HepG2 (cell line): ENCODE data around the gene IFT27.

Experiments
- ARNT ChIP-seq: fragments of 450-650 bp; IDR thresholded peaks from 2 replicates; pipeline ENCODE4 v1.6.1; 2017
- EZH2 ChIP-seq: conservative IDR thresholded peaks from 2 replicates; pipeline ENCODE4 v1.6.1; 2012; ENCODE audit warnings: mild to moderate bottlenecking, low read depth, low read length, moderate library complexity
- KDM1A ChIP-seq: IDR thresholded peaks from 2 replicates; pipeline ENCODE4 v1.6.1; 2016; ENCODE audit warnings: missing compliant biosample characterization
- ZFYVE20 ChIP-seq: sonication (generic); formaldehyde crosslinking; IDR thresholded peaks from 2 replicates; pipeline ENCODE4 v1.8.0; 2023; ENCODE audit warnings: low read depth, mild to moderate bottlenecking, moderate library complexity, missing genetic modification reagents, borderline replicate concordance
- TF ChIP-seq, protein P1 (sequence below): sonication (generic); formaldehyde crosslinking; IDR thresholded peaks from 2 replicates; pipeline ENCODE4 v1.9.0; 2021; ENCODE audit warnings: missing genetic modification reagents, borderline replicate concordance
- TF ChIP-seq, protein P2 (sequence below): sonication (generic); formaldehyde crosslinking; IDR thresholded peaks from 2 replicates; pipeline ENCODE4 v1.4.0; 2020; ENCODE audit warnings: missing genetic modification reagents, mild to moderate bottlenecking, borderline replicate concordance
- TF ChIP-seq, protein P3 (sequence below): sonication (generic); formaldehyde crosslinking; IDR thresholded peaks from 2 replicates; pipeline ENCODE4 v1.4.0; 2020; ENCODE audit warnings: missing genetic modification reagents
- TF ChIP-seq, protein P4 (sequence below): sonication (generic); formaldehyde crosslinking; IDR thresholded peaks from 2 replicates; pipeline ENCODE4 v1.5.0; 2020; ENCODE audit warnings: mild to moderate bottlenecking, missing genetic modification reagents
- TF ChIP-seq, protein P5 (sequence below): sonication (generic); formaldehyde crosslinking; IDR thresholded peaks from 2 replicates; pipeline ENCODE4 v1.5.0; 2020; ENCODE audit warnings: missing genetic modification reagents, mild to moderate bottlenecking, borderline replicate concordance

DNA sequence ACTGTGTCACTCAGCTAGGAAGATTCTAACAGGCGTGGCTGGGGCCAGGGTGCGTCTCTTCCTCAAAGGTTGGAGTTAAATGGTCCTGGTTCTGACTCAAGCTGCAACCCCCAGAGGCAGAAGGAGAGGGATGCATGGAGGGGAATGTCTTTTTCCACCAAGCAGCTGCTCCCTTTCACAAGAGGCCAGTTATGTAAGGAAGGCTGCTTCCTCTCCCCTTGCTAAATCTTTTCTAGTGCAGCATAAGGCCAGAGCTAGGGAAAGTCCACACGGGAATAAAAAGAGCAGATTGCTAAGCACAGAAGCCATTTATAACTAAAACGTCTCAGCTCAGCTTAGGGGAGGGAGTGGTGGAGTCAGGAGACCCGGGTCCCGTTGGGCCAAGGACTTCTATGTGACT is 30.9 kb upstream of the IFT27 start:
- no peak for TF ChIP-seq ARNT
- no peak for TF ChIP-seq KDM1A (CRISPR knock-in tag)
- TF ChIP-seq ZFYVE20, result no peak
- TF ChIP-seq EZH2, result no peak
- TF ChIP-seq, protein P1, sequence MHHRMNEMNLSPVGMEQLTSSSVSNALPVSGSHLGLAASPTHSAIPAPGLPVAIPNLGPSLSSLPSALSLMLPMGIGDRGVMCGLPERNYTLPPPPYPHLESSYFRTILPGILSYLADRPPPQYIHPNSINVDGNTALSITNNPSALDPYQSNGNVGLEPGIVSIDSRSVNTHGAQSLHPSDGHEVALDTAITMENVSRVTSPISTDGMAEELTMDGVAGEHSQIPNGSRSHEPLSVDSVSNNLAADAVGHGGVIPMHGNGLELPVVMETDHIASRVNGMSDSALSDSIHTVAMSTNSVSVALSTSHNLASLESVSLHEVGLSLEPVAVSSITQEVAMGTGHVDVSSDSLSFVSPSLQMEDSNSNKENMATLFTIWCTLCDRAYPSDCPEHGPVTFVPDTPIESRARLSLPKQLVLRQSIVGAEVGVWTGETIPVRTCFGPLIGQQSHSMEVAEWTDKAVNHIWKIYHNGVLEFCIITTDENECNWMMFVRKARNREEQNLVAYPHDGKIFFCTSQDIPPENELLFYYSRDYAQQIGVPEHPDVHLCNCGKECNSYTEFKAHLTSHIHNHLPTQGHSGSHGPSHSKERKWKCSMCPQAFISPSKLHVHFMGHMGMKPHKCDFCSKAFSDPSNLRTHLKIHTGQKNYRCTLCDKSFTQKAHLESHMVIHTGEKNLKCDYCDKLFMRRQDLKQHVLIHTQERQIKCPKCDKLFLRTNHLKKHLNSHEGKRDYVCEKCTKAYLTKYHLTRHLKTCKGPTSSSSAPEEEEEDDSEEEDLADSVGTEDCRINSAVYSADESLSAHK (CRISPR knock-in tag), result no peak
- TF ChIP-seq, protein P2, sequence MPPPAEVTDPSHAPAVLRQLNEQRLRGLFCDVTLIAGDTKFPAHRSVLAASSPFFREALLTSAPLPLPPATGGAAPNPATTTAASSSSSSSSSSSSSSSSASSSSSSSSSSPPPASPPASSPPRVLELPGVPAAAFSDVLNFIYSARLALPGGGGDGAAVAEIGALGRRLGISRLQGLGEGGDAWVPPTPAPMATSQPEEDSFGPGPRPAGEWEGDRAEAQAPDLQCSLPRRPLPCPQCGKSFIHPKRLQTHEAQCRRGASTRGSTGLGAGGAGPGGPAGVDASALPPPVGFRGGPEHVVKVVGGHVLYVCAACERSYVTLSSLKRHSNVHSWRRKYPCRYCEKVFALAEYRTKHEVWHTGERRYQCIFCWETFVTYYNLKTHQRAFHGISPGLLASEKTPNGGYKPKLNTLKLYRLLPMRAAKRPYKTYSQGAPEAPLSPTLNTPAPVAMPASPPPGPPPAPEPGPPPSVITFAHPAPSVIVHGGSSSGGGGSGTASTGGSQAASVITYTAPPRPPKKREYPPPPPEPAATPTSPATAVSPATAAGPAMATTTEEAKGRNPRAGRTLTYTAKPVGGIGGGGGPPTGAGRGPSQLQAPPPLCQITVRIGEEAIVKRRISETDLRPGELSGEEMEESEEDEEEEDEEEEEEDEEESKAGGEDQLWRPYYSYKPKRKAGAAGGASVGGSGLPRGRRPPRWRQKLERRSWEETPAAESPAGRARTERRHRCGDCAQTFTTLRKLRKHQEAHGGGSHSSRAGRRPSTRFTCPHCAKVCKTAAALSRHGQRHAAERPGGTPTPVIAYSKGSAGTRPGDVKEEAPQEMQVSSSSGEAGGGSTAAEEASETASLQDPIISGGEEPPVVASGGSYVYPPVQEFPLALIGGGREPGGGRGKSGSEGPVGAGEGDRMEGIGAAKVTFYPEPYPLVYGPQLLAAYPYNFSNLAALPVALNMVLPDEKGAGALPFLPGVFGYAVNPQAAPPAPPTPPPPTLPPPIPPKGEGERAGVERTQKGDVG, result no peak
- TF ChIP-seq, protein P3, sequence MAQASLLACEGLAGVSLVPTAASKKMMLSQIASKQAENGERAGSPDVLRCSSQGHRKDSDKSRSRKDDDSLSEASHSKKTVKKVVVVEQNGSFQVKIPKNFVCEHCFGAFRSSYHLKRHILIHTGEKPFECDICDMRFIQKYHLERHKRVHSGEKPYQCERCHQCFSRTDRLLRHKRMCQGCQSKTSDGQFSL (CRISPR knock-in tag), result no peak
- TF ChIP-seq, protein P4, sequence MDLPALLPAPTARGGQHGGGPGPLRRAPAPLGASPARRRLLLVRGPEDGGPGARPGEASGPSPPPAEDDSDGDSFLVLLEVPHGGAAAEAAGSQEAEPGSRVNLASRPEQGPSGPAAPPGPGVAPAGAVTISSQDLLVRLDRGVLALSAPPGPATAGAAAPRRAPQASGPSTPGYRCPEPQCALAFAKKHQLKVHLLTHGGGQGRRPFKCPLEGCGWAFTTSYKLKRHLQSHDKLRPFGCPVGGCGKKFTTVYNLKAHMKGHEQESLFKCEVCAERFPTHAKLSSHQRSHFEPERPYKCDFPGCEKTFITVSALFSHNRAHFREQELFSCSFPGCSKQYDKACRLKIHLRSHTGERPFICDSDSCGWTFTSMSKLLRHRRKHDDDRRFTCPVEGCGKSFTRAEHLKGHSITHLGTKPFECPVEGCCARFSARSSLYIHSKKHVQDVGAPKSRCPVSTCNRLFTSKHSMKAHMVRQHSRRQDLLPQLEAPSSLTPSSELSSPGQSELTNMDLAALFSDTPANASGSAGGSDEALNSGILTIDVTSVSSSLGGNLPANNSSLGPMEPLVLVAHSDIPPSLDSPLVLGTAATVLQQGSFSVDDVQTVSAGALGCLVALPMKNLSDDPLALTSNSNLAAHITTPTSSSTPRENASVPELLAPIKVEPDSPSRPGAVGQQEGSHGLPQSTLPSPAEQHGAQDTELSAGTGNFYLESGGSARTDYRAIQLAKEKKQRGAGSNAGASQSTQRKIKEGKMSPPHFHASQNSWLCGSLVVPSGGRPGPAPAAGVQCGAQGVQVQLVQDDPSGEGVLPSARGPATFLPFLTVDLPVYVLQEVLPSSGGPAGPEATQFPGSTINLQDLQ (CRISPR knock-in tag), result no peak
- TF ChIP-seq, protein P5, sequence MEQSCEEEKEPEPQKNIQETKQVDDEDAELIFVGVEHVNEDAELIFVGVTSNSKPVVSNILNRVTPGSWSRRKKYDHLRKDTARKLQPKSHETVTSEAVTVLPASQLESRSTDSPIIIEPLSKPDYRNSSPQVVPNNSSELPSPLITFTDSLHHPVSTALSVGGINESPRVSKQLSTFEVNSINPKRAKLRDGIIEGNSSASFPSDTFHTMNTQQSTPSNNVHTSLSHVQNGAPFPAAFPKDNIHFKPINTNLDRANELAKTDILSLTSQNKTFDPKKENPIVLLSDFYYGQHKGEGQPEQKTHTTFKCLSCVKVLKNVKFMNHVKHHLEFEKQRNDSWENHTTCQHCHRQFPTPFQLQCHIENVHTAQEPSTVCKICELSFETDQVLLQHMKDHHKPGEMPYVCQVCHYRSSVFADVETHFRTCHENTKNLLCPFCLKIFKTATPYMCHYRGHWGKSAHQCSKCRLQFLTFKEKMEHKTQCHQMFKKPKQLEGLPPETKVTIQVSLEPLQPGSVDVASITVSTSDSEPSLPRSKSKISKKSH (CRISPR knock-in tag), result no peak
